RWPE1 (cell line): ENCODE data around the gene REC8.
"Not testable (repeated sequence)": the region's sequence is repeated elsewhere in the genome, so short reads cannot be mapped to it uniquely, and the experiment has no call there.

Experiments used
- CTCF ChIA-PET: fragments of 350-600 bp; sonication (Branson Sonifier 250); formaldehyde crosslinking; extraction: SDS; loops from one replicate; lab custom pipeline; 2021; lab: Yijun Ruan, JAX
- POLR2A ChIA-PET: fragments of 400-600 bp; formaldehyde crosslinking; extraction: SDS; loops from one replicate; lab custom pipeline; 2020; ENCODE audit warnings: antibody characterized with exemption; ENCODE audit not compliant: low non-redundant PET; lab: Yijun Ruan, JAX
- DNase-seq: peaks from one replicate; pipeline ENCODE4 v3.0.0; 2012; ENCODE audit warnings: low spot score
- H3K27ac ChIP-seq: fragments of 450-650 bp; 2 replicates; pipeline ENCODE4 v1.5.1; 2017
- CTCF ChIP-seq: fragments of 450-650 bp; conservative IDR thresholded peaks from 2 replicates; pipeline ENCODE4 v1.5.1; 2017; ENCODE audit warnings: low read depth, mild to moderate bottlenecking

Gene REC8

GRCh38 chr14:24196071-24197055, 24.5 kb downstream of the REC8 start:
- DNase-seq: no peak
- TF ChIP-seq CTCF: no peak
- ChIA-PET CTCF (interaction anchor here (0.6 to 1.0 kb wide), 4 partner anchors 16 to 134 kb away, joined by 3 to 4 read pairs (median 3); no protein-coding TSS in a partner anchor), POLR2A (interaction anchor here (0.9 kb wide), 1 partner anchor 82 kb away, joined by 3 read pairs; no protein-coding TSS in a partner anchor)
- peak overlapping the region; percentile 92 for H3K27ac ChIP-seq

GRCh38 chr14:24197056-24197450, 25.2 kb downstream of the REC8 start:
- peak overlapping the region; percentile 92 for H3K27ac ChIP-seq
- no peak for DNase-seq
- no peak for TF ChIP-seq CTCF
- CTCF ChIA-PET: interaction anchor here (0.7 kb wide), 1 partner anchor 91 kb away, joined by 3 read pairs; no protein-coding TSS in a partner anchor
- POLR2A ChIA-PET: no interaction called here

- ChIA-PET CTCF (interaction anchor here (0.6 kb wide), 1 partner anchor 109 kb away, joined by 3 read pairs; the partner anchor contains the start of gene CIDEB), POLR2A (interaction anchor here (0.6 kb wide), 1 partner anchor 30 kb away, joined by 3 read pairs; no protein-coding TSS in a partner anchor)
- no peak for DNase-seq
- H3K27ac ChIP-seq: no peak overlapping the region
- TF ChIP-seq CTCF: no peak
Observed at GRCh38 chr14:24198814-24199524, 27.1 kb downstream of the REC8 start.

- POLR2A ChIA-PET, DNase-seq, CTCF ChIA-PET, H3K27ac ChIP-seq: not testable (repeated sequence)
Observed at GRCh38 chr14:24202538-24202937, 30.7 kb downstream of the REC8 start.

GRCh38 chr14:24203249-24203886, 31.5 kb downstream of the REC8 start:
- not testable (repeated sequence) for H3K27ac ChIP-seq

GRCh38 chr14:24204163-24205146, 32.6 kb downstream of the REC8 start:
- ChIA-PET CTCF (interaction anchor here (0.6 kb wide), 1 partner anchor 71 kb away, joined by 5 read pairs; no protein-coding TSS in a partner anchor), POLR2A (no interaction called here)
- H3K27ac ChIP-seq: no peak overlapping the region
- no peak for DNase-seq
- no peak for TF ChIP-seq CTCF

More at GRCh38 chr14:24203249-24203886, 31.5 kb downstream of the REC8 start:
- CTCF ChIA-PET: interaction anchor here (0.6 kb wide), 1 partner anchor 69 kb away, joined by 5 read pairs; no protein-coding TSS in a partner anchor
- POLR2A ChIA-PET, DNase-seq: not testable (repeated sequence)
